8988T (cell line): ENCODE data around the gene ENTPD6.

ENCODE experiments used
- DNase-seq: peaks from one replicate; pipeline ENCODE4 v3.0.0; 2011

The ENTPD6 gene

GRCh38 chr20:25191051-25191450 lies 4.5 kb upstream of the ENTPD6 start:
- no peak for DNase-seq

DNA sequence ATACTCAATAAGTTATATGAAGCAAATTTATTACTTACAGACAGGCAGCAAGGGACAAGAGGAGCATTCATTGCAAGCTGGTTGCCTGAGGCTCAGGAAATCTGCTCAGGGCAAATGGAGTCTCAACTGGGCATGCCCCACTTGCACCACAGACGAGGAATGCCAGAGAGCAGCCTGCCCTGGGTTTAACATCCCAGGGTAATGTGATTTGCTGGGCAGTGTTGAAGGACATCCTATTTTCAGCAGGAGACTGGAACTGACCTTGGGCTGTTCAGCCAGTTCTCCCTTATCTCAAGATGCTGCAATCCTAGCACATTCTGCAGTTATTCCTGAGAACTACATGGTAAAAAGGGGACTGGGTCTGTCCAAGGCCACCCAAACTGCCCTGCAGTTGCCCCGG lies 3.8 kb upstream of the ENTPD6 start:
- DNase-seq: no peak

DNA sequence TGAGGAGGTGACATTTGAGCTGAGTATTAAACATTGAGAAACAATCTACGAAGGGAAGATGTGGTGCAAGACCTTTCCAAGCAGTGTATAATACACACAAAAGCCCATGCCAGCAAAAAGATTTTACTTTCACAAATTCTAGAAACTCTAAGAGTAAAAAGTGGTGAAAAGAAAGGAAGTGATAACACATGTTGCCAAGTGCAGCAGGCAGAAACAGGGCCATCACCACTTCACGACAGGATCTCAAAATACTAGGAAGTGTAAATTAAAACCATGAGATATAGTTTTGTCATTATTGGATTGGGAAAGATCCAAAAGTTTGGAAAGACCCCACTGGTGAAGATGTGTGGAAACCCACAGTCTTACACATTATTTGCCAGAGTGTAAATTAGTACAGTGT lies 1.7 kb upstream of the ENTPD6 start:
- no peak for DNase-seq

GRCh38 chr20:25194333-25194972 lies 1.1 kb upstream of the ENTPD6 start:
- DNase-seq: no peak

DNA sequence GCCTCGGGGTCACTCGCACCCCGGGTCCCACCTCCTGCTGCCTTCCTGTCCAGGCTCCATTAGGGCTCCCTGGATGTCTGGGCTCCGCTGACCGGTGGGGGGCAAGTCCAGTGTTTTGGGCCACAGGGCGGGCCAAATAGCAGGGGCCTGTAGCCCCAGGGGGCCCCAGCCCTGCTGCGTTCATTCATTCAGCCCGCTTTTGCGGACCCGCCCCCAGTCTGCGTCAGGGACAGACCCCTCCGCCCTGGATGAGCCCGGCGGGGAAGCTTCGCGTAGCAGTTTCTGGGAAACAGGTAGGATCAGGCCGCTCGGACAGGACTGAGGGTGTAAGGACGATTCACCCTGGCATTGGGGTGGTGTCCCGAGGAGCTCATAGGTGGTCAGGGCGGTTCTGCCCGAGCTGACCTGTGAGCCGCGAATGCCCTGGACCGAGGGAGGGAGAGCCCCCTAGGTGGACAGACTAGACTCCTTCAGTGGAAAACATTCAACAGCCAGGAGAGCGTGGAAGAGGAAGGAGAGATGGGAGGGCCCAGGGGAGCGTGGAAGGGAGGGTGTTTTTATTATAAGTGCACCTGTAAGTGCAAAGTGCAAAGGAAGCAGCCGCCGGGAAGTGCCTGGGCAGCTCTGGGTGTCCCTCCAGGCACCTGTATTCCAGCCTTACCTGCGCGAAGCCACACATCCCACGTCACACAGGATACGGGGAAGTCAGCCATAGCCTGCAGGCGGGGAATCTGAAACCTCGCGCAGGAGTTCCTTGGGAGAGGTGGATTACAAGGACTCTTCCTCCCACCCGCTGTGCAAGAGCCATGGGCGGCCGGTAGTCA lies 662 bp downstream of the ENTPD6 start:
- DNase-seq: no peak

GRCh38 chr20:25196786-25197120 lies 1.2 kb downstream of the ENTPD6 start:
- no peak for DNase-seq

- DNase-seq: no peak
These were observed 1.8 kb downstream of the ENTPD6 start for GRCh38 chr20:25197183-25197869.

- DNase-seq: no peak
These were observed 2.3 kb downstream of the ENTPD6 start for GRCh38 chr20:25197870-25198190.

GRCh38 chr20:25198663-25199383 lies 3.3 kb downstream of the ENTPD6 start:
- DNase-seq: no peak

DNA sequence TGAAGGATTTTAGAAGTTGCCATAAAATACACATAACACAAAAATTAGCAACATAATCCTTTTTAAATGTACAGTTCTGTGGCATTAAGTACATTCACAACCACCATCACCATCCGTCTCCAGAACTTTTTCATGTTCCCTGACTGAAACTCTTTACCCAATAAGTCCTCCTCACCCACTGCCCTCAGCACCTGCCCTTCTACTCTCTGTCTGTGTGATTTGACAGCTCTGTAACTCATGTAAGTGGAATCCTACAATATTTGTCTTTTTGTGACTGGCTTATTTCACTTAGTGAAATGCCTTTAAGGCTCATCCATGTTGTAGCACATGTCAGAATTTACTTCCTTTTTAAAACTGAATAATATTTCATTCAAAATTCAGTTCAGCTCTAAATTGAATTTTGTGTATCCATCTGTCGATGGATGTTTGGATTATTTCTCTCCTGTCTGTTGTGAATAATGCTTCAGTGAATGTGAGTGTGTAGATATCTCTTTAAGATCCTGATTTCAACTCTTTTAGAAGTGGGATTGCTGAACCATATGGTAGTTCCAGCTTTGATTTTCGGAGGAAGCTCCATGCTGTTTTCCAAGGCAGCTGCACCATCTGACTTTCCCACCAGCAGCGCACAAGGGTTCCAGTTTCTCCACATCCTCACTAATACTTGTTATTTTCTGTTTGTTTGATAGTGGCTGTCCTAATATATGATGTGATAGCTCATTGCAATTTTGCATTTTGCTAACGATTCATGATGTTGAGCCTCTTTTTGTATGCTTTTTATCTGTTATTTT lies 4.2 kb downstream of the ENTPD6 start:
- DNase-seq: no peak

DNA sequence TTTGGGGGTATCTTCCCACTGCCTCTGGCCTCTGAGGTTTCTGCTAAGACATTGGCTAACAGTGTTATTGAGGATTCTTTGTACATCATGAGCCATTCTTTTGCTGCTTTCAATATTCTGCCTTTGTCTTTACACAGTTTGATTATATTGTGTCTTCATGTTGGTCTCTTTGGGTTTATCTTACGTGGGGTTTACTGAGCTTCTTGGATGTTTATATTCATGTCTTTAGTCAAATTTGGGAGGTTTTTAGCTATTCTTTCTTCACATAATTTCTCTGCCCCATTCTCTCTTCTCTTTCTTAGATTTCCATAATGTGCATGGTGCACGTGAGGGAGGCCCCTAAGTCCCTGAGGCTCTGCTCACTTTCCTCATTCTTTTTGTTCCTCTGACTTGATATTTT lies 7.6 kb downstream of the ENTPD6 start:
- no peak for DNase-seq

GRCh38 chr20:25203871-25204320 lies 8.4 kb downstream of the ENTPD6 start:
- no peak for DNase-seq

DNA sequence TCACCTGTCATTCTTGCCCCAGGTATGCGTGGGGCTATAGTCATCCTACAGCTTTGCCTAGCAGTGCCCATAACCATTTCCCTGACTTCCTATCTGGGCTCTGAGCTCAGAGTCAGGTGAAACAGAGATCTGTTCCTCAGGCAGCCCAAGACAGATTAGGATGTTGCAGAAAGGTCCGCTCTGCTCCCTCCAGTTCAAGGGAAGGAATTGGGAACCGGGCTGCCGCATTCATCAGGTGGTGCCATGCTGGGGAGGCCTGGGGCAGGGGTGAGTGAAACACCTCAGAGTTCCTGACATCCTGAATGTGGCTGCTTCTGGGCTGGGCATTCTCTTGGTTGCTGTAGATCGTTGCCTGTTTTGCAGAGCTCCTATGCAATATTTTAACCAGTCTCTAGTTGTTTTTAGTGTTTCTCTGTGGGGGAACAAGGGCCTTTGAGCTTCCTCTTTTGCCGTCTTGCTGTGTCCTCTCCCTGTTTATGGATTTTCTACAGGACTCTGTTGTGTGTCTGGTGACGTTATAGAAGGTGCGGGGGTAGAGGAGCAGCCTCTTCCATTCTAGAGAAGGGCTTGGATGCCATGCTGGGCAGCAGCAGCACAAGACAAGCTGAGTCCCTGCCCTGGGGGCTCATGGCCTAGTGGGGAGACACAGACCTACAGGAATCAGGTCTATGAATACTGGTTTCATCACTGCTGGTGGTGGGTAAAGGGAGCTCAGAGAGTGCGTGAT lies 9.2 kb downstream of the ENTPD6 start:
- no peak for DNase-seq

DNA sequence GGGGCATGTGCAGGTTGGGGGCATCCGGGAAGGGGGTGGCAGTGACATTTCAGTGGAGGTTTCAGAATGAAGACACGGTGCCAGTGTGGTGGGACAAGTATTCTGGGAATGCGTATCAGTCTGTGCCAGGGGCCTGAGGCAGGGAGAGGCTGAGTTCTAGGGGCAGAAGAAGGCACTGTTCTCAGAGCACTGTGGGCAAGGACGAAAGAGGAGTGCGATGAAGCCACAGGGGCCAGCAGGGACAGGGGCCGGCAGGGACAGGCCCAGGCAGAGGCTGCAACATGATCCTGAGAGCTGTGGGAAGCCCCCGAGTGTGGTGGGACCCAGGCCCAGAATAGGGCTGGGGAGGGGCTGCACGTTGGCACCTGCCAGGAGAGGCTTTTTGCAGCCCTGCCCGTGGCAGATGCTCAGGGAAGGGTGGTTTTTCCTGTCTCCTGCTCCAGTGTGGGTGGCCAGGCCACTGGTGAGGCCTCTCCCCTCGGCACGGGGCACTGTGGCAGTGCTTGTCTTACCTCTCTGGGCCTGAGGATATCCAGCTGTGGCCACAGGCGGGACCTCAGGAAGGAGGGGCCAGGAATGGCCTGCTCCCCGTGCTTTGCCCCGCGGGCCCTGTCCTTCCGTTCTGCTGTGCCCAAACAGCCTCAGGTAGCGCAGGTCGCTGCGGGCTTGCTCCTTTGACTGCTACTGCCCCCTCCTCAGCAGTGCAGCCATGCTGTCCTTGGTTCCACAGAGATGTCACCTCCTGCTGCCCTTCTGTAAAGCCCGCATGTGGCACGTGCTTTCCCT lies 10.0 kb downstream of the ENTPD6 start:
- no peak for DNase-seq

DNA sequence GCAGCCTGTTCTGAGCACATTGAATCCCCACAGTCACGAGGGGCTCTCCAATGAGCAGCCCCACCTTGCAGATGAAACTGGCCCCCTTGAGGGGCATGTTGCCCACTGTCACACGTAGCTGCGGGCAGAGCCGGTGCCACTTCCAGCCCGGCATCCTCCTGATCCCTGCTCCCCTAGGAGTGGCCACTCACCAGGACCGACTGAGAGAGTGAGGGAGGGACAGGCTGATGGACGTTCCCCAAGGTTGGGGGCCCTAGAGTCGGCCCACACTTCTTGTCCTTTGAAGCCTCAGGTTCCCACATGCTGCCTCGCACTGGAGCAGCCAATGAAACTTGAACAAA lies 10.5 kb downstream of the ENTPD6 start:
- DNase-seq: no peak

DNA sequence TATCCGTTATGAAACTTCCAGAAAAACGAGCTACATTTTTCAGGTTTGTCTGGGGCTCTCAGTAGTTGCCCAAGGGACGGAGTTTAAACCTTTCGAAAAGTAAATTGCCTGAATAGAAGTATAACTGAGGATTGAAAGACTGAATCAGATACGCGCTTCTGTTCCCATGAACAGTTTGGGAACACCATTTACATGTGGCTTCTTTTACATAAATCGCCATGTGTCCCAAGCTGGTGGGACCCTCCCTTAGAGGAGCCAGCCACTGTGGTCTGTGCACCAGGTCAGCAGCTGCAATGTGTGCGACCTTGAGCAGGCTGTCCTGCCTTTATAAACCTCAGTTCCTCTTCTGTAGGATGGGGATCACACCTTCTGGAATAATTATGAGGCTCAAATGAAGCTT lies 11.0 kb downstream of the ENTPD6 start:
- no peak for DNase-seq

DNA sequence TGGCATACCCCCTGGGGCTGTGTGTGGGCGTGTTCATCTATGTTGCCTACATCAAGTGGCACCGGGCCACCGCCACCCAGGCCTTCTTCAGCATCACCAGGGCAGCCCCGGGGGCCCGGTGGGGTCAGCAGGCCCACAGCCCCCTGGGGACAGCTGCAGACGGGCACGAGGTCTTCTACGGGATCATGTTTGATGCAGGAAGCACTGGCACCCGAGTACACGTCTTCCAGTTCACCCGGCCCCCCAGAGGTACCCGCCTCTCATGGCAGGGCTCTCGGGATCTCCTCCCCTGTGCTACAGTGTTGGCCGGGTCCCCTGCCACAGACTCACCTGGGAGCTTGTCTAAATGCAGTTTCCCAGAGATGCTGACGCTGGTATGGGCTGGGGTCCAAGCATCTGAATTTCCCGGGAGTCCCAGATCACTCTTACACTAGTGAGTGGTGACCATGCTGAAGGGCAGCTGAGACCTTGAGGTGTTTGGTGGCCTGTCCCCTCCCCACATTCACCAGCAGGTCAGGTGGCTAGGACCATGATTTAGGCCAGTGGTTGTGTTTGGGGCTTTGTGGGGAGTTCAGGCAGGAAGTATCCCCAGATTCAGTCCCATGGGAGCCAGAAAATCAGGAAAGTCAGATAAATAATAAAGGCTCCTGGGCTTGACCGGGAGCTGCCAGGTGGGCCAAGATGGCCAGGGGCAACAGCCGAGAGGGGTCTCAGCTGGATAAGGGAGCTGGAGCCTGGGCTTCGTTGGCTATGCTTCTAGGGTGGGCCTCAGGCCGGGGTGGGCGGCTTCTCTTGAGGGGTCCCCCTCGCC lies 11.8 kb downstream of the ENTPD6 start:
- no peak for DNase-seq

- DNase-seq: no peak
These were observed 12.5 kb downstream of the ENTPD6 start for GRCh38 chr20:25207960-25208534.

DNA sequence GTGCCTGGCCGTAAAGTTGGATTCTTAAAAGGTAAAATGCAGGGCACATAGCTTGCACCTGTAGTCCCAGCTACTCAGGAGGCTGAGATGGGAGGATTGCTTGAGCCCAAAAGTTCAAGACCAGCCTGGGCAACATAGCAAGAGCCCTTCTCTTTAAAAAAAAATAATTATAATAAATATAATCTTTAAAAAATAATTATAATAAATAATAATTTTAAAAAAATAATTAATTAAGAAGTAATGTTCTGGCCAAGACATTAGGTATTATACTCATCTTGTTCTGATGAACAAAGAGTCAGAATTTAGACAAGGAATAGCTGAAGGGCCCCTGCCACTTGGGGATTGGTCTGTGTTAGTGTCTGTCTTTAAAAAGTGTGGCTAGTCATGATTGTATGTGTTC lies 13.9 kb downstream of the ENTPD6 start:
- DNase-seq: no peak

- DNase-seq: no peak
These were observed 14.4 kb downstream of the ENTPD6 start for GRCh38 chr20:25209911-25210310.
